Left ventricle myocardium inferior (tissue), 1 donor: Measurements from ENCODE around the gene ARHGAP45. TPM values are rescaled to one million over a fixed set of nuclear protein-coding genes. Genes with fewer than 3 reads are reported as not detected.
A peak's percentile ranks its signal among the peaks of the same experiment; 100 is the strongest.

ENCODE experiments used
- DNase-seq: peaks from one replicate; pipeline ENCODE4 v3.0.0-alpha.2; 2020
- H3K27ac ChIP-seq: fragments of 200-600 bp; replicated peaks from 2 replicates; pipeline ENCODE4 v1.8.0; 2021
- H3K27me3 ChIP-seq: fragments of 200-600 bp; 2 replicates; pipeline ENCODE4 v1.8.0; 2021; ENCODE audit warnings: low read depth
- H3K36me3 ChIP-seq: fragments of 200-600 bp; 2 replicates; pipeline ENCODE4 v1.8.0; 2021
- H3K4me1 ChIP-seq: fragments of 200-600 bp; 2 replicates; pipeline ENCODE4 v1.8.0; 2021
- H3K4me3 ChIP-seq: fragments of 200-600 bp; 2 replicates; pipeline ENCODE4 v1.8.0; 2021; ENCODE audit warnings: mild to moderate bottlenecking, moderate library complexity
- H3K9me3 ChIP-seq: fragments of 200-600 bp; replicated peaks from 2 replicates; pipeline ENCODE4 v1.8.0; 2021
- intact Hi-C: fragments of 100-400 bp; cut with micrococcal nuclease; formaldehyde crosslinking; loops from one replicate; pipeline ENCODE4 v1.11.0; 2022
- total RNA-seq: library from RNA; stranded (reverse); fragmentation: NEBNext Ultra II Directional; extraction: Animal tissue kit (Norgen Biotek cat#: 25700); gene quantifications from one replicate; pipeline ENCODE4 v1.2.1, GENCODE V29; 2021
- TF ChIP-seq, protein P1 (sequence below): fragments of 200-600 bp; IDR thresholded peaks from 2 replicates; pipeline ENCODE4 v1.8.0; 2021; ENCODE audit warnings: antibody characterized with exemption, mild to moderate bottlenecking, borderline replicate concordance
- donor health status: DM: no; HTN: yes; CAD: no; lungs with severe emphysema.

The ARHGAP45 gene
- total RNA-seq, 1 donor from 2014 or later = 4.8 TPM

DNA sequence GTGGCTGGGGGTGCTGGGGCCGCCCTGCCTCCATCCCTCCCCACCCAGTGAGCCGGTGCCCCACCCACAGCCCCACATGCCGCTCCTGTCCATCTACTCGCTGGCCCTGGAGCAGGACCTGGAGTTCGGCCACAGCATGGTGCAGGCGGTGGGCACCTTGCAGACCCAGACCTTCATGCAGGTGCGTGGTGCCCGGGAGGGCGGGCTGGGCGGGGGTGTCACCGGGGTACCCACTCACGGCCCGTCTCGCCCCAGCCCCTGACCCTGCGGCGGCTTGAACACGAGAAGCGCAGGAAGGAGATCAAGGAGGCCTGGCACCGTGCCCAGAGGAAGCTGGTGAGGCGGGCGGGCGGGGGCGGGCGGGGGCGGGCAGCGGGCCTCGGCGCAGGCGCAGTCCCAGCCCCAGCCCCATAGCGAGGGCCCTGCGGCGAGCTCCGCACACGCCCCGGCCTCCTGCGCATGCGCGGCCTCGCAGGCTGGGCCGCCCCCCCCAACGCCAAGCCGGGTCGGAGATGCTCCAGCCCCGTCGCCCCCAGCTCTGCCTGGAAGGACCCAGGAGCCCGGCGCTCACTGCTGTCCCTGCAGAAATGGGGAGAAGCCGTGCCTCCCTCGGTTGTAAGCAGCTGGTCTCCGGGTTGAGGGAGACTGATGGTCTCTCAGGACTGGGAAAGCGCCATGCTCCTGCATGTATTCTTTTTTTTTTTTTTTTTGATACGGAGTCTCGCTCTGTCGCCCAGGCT, 7.7 kb downstream of the ARHGAP45 start:
- peak; percentile 86 for DNase-seq
- H3K36me3 ChIP-seq = no peaks in the 10 kb centered on the region
- intact Hi-C loops = no loop called here
- H3K27ac ChIP-seq = no peak overlapping the region
- peak overlapping the region; percentile 48 for H3K4me3 ChIP-seq
- peaks cover 19% of the 10 kb centered on the region for H3K4me1 ChIP-seq
- H3K27me3 ChIP-seq = peaks cover 38% of the 10 kb centered on the region
- TF ChIP-seq, protein P1, sequence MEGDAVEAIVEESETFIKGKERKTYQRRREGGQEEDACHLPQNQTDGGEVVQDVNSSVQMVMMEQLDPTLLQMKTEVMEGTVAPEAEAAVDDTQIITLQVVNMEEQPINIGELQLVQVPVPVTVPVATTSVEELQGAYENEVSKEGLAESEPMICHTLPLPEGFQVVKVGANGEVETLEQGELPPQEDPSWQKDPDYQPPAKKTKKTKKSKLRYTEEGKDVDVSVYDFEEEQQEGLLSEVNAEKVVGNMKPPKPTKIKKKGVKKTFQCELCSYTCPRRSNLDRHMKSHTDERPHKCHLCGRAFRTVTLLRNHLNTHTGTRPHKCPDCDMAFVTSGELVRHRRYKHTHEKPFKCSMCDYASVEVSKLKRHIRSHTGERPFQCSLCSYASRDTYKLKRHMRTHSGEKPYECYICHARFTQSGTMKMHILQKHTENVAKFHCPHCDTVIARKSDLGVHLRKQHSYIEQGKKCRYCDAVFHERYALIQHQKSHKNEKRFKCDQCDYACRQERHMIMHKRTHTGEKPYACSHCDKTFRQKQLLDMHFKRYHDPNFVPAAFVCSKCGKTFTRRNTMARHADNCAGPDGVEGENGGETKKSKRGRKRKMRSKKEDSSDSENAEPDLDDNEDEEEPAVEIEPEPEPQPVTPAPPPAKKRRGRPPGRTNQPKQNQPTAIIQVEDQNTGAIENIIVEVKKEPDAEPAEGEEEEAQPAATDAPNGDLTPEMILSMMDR = no peak
- H3K9me3 ChIP-seq = no peaks in the 10 kb centered on the region

DNA sequence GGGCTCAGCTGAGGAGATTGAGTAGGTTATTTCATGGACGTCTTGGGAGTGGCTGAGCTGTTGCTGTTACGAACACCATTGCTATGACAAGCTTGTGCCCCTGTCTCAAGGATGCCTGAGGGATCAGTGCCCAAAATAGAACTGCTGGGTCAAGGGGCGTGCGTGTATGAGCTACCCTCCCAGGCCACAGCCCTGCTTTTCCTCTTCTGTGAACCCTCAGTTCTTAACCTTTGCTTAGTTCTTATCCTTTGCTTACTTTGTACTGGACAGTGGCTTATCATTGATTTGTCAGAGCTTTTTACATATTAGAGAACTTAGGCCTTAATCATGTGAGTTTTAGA, 9.0 kb downstream of the ARHGAP45 start:
- Histone ChIP-seq H3K27me3 (peaks cover 25% of the 10 kb centered on the region), H3K27ac (no peak overlapping the region), H3K36me3 (no peaks in the 10 kb centered on the region), H3K9me3 (no peaks in the 10 kb centered on the region), H3K4me3 (no peak overlapping the region), H3K4me1 (peaks cover 12% of the 10 kb centered on the region)
- intact Hi-C loops = no loop called here
- TF ChIP-seq, protein P1 = no peak
- no peak for DNase-seq

DNA sequence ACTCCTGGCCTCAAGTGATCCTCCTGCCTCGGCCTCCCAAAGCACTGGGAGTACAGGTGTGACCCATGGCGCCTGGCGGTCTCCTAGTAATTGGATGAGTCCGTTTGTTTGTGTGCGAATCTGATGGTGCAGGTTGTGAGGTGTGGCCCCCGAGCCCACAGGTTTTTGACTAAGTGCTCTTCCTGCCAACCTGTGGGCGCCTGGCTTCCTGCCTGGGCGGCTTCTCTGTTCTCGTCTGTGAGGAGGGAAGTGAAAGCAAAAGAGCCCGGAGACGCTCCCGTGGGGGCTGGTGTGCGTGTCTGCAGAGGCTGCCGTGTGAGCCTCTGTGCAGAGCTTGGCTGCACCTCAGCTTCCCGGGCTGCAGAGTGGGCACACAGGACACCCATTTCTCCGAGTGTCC, 10.0 kb downstream of the ARHGAP45 start:
- peak; percentile 67 for DNase-seq
- Histone ChIP-seq H3K36me3 (no peaks in the 10 kb centered on the region), H3K27ac (no peak overlapping the region), H3K27me3 (peaks cover 16% of the 10 kb centered on the region), H3K4me1 (peaks cover 5% of the 10 kb centered on the region), H3K9me3 (no peaks in the 10 kb centered on the region), H3K4me3 (peak overlapping the region; percentile 33)
- TF ChIP-seq, protein P1 = no peak
- intact Hi-C loops = no loop called here

DNA sequence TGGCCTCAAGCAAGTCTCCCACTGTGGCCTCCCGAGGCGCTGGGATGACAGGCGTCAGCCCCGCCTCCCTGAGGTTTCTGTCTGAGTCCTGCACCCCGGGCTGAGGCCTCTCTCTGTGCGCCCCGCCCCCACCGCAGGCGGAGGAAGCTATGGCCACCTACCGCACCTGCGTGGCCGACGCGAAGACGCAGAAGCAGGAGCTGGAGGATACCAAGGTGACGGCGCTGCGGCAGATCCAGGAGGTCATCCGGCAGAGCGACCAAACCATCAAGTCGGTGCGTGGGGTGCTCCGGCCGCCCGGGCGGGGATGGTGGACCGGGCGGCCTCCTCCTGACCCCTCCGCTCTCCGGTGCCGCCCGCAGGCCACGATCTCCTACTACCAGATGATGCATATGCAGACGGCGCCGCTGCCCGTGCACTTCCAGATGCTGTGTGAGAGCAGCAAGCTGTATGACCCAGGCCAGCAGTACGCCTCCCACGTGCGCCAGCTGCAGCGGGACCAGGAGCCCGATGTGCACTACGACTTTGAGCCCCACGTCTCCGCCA, 12.7 kb downstream of the ARHGAP45 start:
- TF ChIP-seq, protein P1 = no peak
- DNase-seq = no peak
- intact Hi-C loops = no loop called here
- H3K4me1 ChIP-seq = peaks cover 15% of the 10 kb centered on the region
- no peak overlapping the region for H3K4me3 ChIP-seq
- H3K27ac ChIP-seq = no peak overlapping the region
- no peaks in the 10 kb centered on the region for H3K27me3 ChIP-seq
- H3K9me3 ChIP-seq = no peaks in the 10 kb centered on the region
- no peaks in the 10 kb centered on the region for H3K36me3 ChIP-seq

DNA sequence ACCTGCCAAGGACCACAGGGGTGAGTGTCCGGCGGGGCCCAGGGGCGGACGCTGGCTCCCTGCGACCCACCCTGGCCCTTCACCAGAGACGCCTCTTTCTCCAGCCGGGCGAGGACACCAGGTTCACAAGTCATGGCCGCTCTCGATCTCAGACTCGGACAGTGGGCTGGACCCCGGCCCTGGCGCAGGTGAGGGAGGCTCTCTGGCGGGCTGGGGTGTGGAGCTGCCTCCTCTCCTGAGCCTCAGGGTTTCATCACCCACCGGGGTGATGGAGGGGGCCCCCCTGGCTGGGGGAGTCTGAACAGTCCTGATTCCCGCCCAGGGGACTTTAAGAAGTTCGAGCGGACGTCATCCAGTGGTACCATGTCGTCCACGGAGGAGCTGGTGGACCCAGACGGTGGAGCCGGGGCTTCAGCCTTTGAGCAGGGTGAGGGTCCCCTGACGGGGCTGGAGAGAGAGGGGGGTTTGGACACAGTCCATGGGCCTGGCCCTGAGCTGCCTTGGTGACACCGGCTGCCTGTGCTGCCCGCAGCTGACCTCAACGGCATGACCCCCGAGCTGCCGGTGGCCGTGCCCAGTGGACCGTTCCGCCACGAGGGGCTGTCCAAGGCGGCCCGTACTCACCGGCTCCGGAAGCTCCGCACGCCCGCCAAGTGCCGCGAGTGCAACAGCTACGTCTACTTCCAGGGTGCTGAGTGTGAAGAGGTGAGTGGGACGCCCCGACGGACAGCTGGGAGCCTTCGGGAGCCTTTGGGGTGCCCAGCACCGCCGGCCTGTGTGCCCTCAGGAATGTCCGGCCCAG, 13.6 kb downstream of the ARHGAP45 start:
- Histone ChIP-seq H3K9me3 (no peaks in the 10 kb centered on the region), H3K4me1 (peaks cover 10% of the 10 kb centered on the region), H3K27ac (no peak overlapping the region), H3K36me3 (no peaks in the 10 kb centered on the region), H3K27me3 (no peaks in the 10 kb centered on the region), H3K4me3 (no peak overlapping the region)
- no peak for DNase-seq
- intact Hi-C loops = no loop called here
- TF ChIP-seq, protein P1 = no peak
